GM18868 (cell line): ENCODE measurements around the gene TRIM38.
"Not testable (repeated sequence)": the region's sequence is repeated elsewhere in the genome, so short reads cannot be mapped to it uniquely, and the experiment has no call there.

Experiments used
- ATAC-seq: cut with Tn5 transposase; IDR thresholded peaks from one replicate; pipeline ENCODE4 v1.9.1; 2021; ENCODE audit warnings: mild to moderate bottlenecking, moderate library complexity; ENCODE audit not compliant: unreplicated experiment

Gene TRIM38

DNA sequence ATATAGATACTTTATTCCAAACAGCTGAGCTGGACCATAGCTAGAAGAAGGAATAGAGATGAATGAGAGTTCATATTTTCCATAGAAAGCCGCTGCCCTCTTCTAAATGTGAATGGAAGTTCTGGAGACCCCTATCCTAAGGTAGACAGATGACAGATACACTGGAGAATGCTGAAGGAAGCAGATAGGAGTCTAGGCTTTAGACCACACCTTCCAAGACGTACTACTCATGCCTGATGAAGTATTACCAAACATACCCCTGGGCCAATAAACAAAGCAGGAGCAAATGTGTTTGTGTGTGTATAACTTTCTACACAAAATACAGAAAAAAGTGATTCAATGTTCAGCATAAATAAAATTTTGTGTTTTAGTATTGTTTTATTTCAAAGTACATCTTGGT is 23.0 kb upstream of the TRIM38 start:
- ATAC-seq: no peak

DNA sequence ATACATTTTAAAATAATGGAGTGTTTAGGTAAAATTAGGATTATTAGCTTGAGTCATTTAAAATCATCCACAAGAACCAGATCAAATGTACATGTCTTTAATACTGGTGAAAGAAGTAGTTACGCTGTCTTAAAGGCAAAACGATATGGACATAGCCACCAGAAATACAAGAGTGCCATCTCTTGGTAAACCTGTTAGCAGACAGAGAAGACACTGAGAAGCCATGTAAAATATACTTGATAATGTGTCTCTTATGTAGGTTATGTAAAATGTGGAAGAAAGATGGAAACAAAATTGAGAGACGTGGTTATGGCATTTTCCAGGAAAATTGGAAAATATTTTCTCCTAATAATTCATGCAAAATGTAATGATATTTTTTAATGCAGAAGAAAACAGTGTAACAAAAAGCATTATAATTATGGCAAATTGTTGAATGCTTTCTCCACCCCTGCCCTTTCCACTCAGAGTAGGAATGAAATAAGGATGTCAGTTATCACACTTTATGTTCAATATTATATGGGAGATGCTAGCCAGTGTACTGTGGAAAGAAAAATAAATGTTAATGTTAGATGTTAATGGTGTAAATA is 19.9 kb upstream of the TRIM38 start:
- ATAC-seq: no peak

DNA sequence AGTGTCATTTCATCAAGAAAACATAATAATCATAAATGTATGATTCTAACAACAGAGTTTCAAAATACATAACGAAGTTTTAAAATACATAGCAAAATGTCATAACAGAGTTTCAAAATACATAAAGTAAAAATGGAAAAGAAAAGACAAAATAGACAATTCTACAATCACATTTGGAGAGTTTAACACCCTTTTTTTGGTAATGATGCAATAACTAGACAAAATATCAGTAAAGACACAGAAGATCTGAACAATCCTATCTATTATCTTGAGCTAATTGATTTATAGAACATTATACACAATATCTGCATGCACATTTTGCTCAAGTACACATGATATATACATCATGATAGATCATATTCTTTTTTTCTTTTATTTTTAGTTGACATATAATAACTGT is 18.7 kb upstream of the TRIM38 start:
- ATAC-seq: no peak

DNA sequence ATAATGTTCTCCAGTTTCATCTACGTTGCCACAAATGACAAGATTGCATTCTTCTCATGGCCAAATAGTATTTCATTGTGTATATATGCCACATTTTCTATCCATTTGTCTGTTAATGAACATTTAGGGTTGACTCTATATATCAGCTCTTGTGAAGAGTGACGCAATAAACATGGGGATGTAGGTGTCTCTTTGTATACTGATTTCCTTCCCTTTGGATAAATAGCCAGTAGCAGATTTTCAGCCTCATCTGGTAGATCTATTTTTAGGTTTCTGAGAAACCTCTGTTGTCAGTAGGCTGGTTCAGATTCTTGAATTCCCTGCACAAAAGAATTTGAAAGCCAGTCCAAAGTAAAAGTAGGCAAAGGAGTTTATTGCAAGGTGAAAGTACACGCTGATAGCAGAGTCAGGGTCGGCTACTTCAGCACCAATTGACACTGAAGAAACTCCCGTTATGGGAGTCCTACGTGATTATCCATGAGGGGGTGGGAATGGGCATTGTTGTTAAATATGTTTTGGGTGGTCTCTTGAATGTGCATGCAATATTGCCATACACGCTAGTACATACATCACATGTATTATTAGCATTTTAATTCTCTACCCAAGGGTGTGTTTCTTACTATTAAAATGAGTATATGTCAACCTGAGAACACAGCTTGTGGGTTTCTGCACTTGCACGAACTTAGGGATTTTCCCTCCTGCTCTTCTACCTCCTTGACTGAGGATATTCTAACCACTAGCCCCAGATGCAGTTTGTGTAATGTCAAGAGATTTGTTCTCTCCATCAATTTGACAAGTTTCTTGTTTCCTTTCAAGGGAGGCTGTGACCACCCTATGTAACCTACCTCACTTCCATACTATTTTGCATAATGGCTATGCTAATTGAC is 17.7 kb upstream of the TRIM38 start:
- peak; percentile 96 for ATAC-seq

DNA sequence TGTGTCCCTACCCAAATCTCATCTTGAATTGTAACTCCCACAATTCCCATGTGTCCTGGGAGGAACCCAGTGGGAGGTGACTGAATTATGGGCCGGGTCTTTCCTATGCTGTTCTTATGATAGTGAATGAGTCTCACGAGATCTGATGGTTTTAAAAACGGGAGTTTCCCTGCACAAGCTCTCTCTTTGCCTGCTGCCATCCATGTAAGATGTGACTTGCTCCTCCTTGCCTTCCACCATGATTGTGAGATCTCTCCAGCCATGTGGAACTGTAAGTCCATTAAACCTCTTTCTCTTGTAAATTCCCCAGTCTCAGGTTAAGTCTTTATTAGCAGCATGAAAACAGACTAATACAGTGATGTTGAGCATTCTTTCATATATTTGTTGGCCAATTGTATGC is 16.9 kb upstream of the TRIM38 start:
- ATAC-seq: not testable (repeated sequence)

DNA sequence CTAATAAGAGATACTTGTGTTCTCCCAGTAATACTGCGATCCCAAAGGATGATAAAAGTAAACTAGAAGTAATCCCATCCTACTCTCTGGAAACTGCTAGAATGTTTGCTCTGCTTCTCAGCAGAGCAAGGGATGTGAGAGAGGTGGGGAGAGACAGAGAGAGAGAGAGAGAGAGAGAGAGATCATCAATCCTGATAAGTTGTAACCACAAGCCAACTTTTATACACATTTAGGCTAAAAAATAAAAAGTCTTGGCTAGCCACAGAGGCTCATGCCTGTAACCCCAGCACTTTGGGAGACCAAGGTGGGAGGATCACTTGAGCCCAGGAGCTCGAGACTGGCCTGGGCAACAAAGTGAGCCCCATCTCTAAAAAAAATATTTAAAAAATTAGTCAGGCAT is 16.0 kb upstream of the TRIM38 start:
- ATAC-seq: no peak

DNA sequence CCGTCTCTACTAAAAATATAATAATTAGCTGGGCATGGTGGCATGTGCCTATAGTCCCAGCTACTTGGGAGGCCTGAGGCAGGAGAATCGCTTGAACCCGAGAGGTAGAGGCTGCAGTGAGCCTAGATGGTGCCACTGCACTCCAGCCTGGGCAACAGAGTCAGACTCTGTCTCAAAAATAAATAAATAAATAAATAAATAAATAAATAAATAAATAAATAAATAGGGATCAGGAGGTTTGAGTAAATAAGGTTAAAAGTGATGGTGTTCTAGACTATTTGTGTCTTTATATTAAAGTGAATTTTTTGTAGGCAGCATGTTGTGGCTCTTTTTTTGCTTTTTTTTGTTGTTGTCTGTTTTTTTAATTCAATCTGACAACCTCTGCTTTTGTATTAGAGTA is 15.1 kb upstream of the TRIM38 start:
- ATAC-seq: not testable (repeated sequence)

DNA sequence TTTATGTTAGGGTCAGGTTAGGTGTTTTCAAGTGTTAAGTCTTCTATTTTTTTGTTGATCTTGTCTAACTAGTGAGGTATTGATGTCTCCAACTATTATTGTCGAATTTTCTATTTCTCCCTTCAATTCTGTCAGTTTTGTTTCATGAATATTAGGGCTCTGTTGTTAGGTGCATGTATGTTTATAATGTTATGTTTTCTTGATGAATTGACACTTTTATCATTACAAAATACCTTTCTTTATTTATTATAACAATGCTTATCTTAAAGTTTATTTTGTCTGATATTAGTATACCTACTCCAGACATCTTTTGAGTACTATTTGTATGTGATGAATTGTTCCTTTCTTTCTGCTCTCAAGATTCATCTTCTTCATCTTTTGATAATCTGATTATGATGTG is 12.9 kb upstream of the TRIM38 start:
- no peak for ATAC-seq

DNA sequence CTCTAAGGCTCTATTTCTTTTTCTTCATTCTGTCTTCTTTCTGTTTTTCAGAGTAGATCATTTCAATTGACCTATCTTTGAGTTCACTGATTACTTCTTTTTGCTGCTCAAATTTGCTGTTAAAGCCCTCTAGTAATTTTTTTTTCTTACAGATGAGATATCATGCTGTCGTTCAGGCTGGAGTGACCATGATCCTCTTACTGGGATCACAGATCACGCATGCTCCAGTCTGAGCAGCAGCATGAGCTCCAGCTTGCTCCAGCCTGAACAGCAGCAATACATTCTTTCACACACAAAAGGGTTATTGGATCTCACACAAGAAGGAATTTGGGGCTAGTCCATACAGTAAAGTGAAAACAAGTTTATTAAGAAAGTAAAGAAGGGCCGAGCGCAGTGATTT is 12.3 kb upstream of the TRIM38 start:
- no peak for ATAC-seq

DNA sequence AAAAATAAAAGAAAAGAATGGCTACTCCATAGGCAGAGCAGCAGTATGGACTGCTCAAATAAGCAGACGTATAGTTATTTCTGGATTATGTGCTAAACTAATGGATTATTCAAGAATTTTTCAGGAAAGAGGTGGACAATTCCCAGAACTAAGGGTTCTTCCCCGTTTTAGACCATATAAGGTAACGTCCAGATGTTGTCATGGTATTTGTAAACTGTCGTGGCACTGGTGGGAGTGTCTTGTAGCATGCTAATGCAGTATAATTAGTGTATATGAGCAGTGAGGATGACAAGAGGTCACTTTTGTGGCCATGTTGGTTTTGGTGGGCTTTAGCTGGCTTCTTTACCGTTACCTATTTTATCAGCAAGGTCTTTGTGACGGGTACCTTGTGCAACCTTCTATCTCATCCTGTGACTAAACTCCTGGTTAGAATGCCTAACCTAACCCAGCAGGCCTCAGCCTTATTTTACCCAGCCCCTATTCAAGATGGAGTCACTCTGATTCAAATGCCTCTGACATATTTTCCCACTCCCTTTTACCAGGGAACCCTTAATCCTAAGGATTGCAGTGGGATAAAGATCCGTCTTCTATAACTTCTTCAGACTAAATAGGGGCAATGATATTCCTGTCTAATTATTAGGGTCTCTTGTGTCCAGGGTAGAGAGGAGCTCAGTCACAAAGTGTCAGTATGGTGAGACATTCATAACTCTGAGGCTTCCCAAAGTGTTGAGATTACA is 11.1 kb upstream of the TRIM38 start:
- no peak for ATAC-seq

DNA sequence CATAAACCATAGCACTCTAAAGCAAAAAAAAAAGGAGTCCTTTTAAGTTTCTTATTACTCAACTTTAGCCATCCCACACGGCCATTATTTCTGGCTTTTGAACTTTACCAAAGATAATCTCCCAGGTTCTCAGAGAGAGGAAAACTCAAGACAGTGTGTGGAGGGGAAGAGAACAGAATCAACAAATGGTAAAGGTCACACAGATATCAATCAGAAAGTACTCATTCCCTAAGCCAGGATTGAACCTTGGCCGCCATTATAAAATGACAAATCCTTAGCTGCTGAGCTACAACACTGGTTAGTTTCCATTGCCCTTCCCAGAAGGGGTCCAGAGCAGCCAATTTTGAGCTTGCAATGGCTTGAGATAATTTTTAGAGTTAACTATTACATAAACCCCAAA is 10.1 kb upstream of the TRIM38 start:
- ATAC-seq: no peak

DNA sequence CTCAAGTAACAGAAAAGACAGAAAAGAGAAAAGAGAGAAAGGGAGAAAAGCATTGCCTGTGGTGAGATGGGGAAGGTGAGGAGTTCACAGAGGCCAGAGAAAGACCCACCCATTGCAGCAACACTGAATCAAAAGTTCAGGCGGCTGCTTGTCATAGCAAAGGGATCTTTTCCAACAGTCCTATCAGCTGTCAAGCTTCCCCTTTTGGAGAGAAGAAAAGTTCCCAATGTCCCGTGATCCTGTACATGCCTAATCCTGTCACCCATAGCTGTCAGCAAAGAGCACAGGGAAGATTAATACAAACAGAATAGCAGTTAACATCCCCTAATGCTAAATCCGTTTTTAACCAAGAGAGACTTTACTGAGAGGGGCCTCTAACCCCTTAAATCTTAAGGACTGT is 8.9 kb upstream of the TRIM38 start:
- ATAC-seq: no peak

DNA sequence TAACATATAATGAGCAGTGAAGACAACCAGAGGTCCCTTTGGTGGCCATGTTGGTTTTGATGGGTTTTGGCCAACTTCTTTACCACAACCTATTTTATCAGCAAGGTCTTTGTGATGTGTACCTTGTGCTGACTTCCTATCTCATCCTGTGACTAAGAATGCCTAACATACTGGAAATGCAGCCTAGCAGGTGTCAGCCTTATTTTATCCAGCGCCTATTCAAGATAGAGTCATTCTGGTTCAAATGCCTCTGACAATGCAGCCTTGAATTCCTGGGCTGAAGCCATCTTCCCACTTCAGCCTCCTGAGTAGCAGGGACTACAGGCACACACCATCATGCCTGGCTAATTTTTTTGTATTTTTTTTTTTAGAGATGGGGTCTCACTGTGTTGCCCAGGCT is 7.8 kb upstream of the TRIM38 start:
- ATAC-seq: no peak

DNA sequence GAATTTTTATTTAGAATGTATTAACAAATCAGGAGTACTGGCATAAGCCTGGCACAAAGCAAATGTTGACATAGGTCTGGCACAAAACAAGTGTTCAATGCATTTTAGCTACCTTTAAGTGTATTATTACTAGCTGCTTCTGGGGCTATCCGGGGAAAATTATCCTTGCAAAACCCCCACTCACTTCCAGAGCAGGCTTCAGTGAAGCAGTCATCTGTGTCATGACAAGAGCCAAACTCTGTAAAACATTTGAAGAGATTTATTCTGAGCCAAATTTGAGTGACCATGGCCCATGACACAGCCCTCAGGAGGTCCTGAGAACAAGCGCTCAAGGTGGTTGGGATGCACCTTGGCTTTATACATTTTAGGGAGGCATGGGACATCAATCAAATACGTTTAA is 6.4 kb upstream of the TRIM38 start:
- ATAC-seq: no peak

DNA sequence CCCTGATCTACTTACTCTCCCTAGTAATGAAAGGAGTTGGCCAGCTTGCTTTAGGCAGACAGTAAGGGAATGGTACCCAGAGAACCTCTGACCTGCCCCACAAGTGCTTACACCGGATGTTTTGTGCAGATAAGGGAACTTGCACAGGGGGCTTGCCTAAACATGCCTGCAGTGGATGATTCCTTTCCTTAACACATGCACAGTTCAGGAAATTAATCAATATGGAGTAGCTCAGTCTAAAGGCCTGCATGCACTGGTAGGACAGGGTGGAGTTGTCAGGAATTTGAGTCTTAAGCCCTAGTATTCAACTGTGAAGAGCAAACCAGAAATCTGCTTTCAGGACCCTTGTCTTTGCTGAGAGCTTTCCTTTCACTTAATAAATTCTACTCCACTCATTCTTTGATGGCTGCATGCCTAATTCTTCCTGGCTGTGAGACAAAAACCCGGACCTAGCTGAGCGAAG is 3.9 kb upstream of the TRIM38 start:
- ATAC-seq: no peak

DNA sequence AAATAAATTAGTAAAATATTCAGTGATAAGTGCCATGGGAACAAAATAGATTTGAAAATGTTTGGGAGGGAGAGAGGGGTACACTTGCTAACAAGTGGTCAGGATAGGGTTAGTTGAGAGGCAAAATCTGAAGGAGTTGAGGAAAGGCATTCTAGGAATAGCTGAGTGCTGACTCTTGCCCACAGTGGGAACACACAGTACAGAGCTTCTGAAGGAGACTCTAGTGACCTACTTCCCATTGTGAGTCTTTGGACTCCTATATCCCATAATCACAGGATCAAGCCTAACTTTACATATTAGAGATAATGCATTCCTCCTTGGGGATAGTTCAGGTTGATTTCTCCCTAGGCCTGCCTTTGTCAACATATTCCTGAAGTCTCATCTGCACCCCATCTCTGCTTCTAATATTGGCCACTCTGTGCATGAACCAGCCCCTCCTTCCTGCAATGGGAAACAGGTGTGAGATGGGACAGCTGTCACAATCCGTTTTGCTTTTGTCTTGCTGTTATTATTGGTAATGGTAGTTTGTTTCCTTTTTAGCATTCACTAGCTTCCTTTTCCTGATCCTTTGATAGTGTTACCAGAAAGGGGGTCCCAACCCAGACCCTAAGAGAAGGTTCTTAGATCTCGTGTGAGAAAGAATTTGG is 2.6 kb upstream of the TRIM38 start:
- no peak for ATAC-seq

DNA sequence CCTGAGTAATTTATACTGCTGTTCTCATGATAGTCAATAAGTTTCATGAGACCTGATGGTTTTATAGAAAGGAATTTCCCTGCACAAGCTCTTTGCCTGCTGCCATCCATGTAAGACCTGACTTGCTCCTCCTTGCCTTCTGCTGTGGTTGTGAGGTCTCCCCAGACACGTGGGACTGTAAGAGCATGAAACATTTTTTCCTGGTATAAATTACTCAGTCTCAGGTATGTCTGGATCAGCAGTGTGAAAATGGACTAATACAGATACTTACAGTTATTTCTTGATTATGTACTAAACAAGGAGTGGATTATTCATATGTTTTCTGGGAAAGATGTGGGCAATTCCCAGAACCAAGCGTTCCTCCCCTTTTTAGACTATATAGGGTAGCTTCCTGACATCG is 1.9 kb upstream of the TRIM38 start:
- no peak for ATAC-seq

DNA sequence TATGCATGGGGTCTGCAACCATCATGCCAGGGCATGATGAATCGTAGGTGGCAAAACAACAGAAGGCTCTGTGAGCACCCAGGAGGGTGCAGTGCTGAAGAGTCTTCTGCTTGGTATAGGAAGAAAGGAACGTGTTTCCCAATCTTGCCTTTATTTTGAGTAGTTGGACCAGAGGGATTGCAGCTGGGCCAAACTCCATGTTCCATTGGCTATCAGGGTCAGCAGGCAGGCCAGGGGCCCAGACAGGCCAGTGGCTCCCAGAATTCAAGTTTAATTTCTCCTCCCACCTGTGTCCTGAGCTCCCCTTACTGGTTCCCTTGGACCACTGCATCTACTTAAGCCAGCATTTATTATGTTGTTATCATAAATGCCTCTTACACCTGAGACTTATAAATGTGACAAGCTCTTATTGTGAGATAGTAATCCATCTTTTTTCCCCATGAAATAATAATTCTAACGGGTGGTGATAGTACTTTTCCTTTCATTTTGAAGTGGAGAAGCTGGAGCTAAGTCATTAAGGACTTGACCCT is 918 bp upstream of the TRIM38 start:
- ATAC-seq: no peak

DNA sequence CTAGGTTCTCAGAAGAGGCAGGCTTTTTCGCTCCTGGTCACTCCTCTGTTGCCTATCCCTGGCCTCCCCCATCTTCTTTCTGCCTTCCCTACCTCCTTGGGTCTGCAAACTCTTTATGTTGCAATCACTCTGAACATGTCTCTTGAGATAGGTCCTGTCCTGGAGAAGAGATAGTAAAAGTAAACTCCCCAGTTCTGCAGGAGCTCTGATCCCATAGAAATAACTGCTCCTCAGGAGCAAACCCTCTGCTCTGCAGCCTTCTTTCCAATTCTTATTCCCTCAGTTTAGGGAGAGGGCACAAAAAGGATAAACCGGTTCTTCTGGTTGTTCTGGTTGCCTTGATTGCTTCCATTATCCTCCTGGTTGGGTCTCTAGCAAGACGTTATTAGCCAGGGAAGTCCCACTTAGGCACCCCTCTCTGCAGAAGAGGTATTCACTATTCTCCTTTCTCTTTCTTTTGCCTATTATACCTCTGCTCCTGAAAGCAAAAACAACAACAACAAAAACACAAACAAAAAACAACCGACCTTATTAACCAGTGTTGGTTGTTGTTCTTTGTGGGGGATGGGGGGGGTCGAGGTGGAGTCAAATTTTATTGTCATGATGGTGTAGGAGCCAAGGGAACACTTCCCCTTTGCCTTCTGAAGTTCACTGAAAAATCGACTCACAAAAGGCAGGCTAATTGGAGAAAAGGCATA is 973 bp downstream of the TRIM38 start:
- no peak for ATAC-seq

DNA sequence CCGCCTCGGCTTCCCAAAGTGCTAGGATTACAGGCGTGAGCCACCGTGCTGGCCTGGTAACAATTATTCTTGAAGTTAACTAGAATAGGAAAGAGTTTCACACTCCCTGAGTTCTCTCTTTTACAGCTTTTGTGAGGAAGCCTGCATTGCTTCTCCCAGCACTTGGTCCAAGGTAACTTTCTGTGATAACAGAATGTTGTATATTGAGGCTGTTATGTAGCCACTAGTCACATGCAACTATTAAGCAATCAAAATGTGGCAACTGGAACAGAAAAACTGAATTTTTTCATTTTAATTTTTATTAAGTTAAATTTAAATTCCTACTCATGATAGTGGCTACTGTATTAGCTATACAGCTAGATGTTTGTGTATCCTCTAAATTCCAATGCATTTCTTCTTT is 2.5 kb downstream of the TRIM38 start:
- no peak for ATAC-seq

DNA sequence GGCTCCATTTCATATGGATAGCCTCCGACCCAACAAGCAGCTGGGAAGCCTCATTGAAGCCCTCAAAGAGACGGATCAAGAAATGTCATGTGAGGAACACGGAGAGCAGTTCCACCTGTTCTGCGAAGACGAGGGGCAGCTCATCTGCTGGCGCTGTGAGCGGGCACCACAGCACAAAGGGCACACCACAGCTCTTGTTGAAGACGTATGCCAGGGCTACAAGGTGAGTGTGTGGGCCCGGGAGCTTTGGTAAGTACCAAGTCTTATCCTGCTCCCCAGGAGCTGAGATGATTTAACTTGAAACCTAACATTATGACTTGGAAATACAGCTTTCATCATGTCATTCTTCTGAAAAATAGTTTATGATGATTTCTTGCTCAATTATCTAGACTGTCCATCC is 4.1 kb downstream of the TRIM38 start:
- no peak for ATAC-seq
